SK-N-SH (cell line): ENCODE data around the gene MRGPRE. TPM values are rescaled to one million over a fixed set of nuclear protein-coding genes. Genes with fewer than 3 reads are reported as not detected.

ENCODE experiments used
- CTCF ChIA-PET: fragments of 300-600, 350-600 bp; formaldehyde crosslinking; extraction: SDS; loops from one replicate; lab custom pipeline; 2021; lab: Yijun Ruan, JAX
- POLR2A ChIA-PET: fragments of 350-600 bp; sonication (Branson Sonifier 250); formaldehyde crosslinking; extraction: SDS; loops from one replicate; lab custom pipeline; 2020; ENCODE audit warnings: antibody characterized with exemption, inconsistent platforms; lab: Yijun Ruan, JAX
- DNase-seq: peaks from one replicate; pipeline ENCODE4 v3.0.0; 2012
- H2AFZ ChIP-seq: fragments of 200-600 bp; sonication (generic); 2 replicates; pipeline ENCODE4 v1.8.1; 2016; ENCODE audit warnings: antibody characterized with exemption, mild to moderate bottlenecking, low read depth
- H3F3A ChIP-seq: fragments of 200-600 bp; sonication (generic); replicated peaks from 2 replicates; pipeline ENCODE3; 2016; ENCODE audit warnings: antibody characterized with exemption, mild to moderate bottlenecking; ENCODE audit not compliant: insufficient read depth
- H3K27ac ChIP-seq, 2 experiments: fragments of 200-500 bp in 1 of 2; fragments of 200-600 bp in 1 of 2; sonication (Bioruptor generic) in 1 of 2; sonication (generic), shearing (Covaris generic) in 1 of 2; 2 replicates each; pipeline versions ENCODE4 v1.5.1 to v1.6.1; 2014 to 2016; ENCODE audit warnings: low read depth in 2 of 2, inconsistent platforms in 1 of 2, low read length in 1 of 2, mild to moderate bottlenecking in 1 of 2, mixed read lengths in 1 of 2
- H3K27me3 ChIP-seq: fragments of 200-600 bp; sonication (generic), shearing (Covaris generic); 2 replicates; pipeline ENCODE4 v1.6.1; 2016; ENCODE audit warnings: mixed run types; ENCODE audit not compliant: insufficient read depth
- H3K36me3 ChIP-seq, 2 experiments: fragments of 200-500 bp in 1 of 2; fragments of 200-600 bp in 1 of 2; sonication (Bioruptor generic) in 1 of 2; sonication (generic) in 1 of 2; replicated peaks in 1 of 2; 2 replicates each; pipeline versions ENCODE3 to v1.5.1; 2014 to 2016; ENCODE audit warnings: low read length in 1 of 2, mild to moderate bottlenecking in 1 of 2; ENCODE audit not compliant: insufficient read depth in 2 of 2, control insufficient read depth in 1 of 2
- H3K4me1 ChIP-seq, 2 experiments: fragments of 200-500 bp in 1 of 2; fragments of 200-600 bp in 1 of 2; sonication (Bioruptor generic) in 1 of 2; sonication (generic), shearing (Covaris generic) in 1 of 2; 2 replicates each; pipeline versions ENCODE4 v1.5.1 to v1.6.1; 2014 to 2016; ENCODE audit warnings: low read depth in 1 of 2, low read length in 1 of 2, mixed run types in 1 of 2; ENCODE audit not compliant: insufficient read depth in 2 of 2, control insufficient read depth in 1 of 2
- H3K4me2 ChIP-seq: fragments of 200-600 bp; sonication (generic), shearing (Covaris generic); 2 replicates; pipeline ENCODE4 v1.6.1; 2017; ENCODE audit warnings: mixed run types
- H3K4me3 ChIP-seq, 2 experiments: fragments of 200-500 bp in 1 of 2; fragments of 200-600 bp in 1 of 2; sonication (Bioruptor generic) in 1 of 2; sonication (generic), shearing (Covaris generic) in 1 of 2; 2 replicates each; pipeline versions ENCODE4 v1.5.1 to v1.8.1; 2014 to 2016; ENCODE audit warnings: low read depth in 2 of 2, inconsistent platforms in 1 of 2, low read length in 1 of 2, mild to moderate bottlenecking in 1 of 2, mixed read lengths in 1 of 2, moderate library complexity in 1 of 2
- H3K79me2 ChIP-seq: fragments of 200-600 bp; sonication (generic); 2 replicates; pipeline ENCODE4 v1.8.1; 2017; ENCODE audit warnings: mild to moderate bottlenecking; ENCODE audit not compliant: insufficient read depth
- H3K9ac ChIP-seq: fragments of 200-600 bp; sonication (generic); 2 replicates; pipeline ENCODE4 v1.6.1; 2017; ENCODE audit warnings: mixed run types
- H3K9me2 ChIP-seq: fragments of 200-600 bp; sonication (generic); 2 replicates; pipeline ENCODE4 v1.6.1; 2017; ENCODE audit warnings: mixed run types
- H3K9me3 ChIP-seq: fragments of 200-600 bp; sonication (generic); 2 replicates; pipeline ENCODE4 v1.6.1; 2017; ENCODE audit warnings: mixed run types, mild to moderate bottlenecking, moderate library complexity
- H4K20me1 ChIP-seq: fragments of 200-600 bp; sonication (generic); 2 replicates; pipeline ENCODE4 v1.6.1; 2017; ENCODE audit warnings: mild to moderate bottlenecking, mixed run types; ENCODE audit not compliant: insufficient read depth
- FOSL2 ChIP-seq: IDR thresholded peaks from 2 replicates; pipeline ENCODE4 v1.4.0; 2012; ENCODE audit warnings: low read depth, mild to moderate bottlenecking, moderate library complexity, borderline replicate concordance
- GABPA ChIP-seq: IDR thresholded peaks from 2 replicates; pipeline ENCODE4 v1.4.0; 2012; ENCODE audit warnings: low read depth, mild to moderate bottlenecking
- JUND ChIP-seq: IDR thresholded peaks from 2 replicates; pipeline ENCODE4 v1.4.0; 2012
- MEF2A ChIP-seq: IDR thresholded peaks from 2 replicates; pipeline ENCODE4 v1.4.0; 2012; ENCODE audit warnings: low read depth, borderline replicate concordance
- NRF1 ChIP-seq: IDR thresholded peaks from 2 replicates; pipeline ENCODE4 v1.6.1; 2012; ENCODE audit warnings: low read depth, mild to moderate bottlenecking, low read length
- PBX3 ChIP-seq: IDR thresholded peaks from 2 replicates; pipeline ENCODE4; 2012
- RAD21 ChIP-seq: IDR thresholded peaks from 2 replicates; pipeline ENCODE4 v1.6.1; 2012; ENCODE audit warnings: mild to moderate bottlenecking, low read length
- RCOR1 ChIP-seq: fragments of 150-350 bp; IDR thresholded peaks from 2 replicates; pipeline ENCODE4 v1.6.1; 2017; ENCODE audit warnings: antibody characterized with exemption, low read length
- RFX5 ChIP-seq: IDR thresholded peaks from 2 replicates; pipeline ENCODE4 v1.6.1; 2012; ENCODE audit warnings: mild to moderate bottlenecking, improper control_type of control experiment, low read length
- RXRA ChIP-seq: IDR thresholded peaks from 2 replicates; pipeline ENCODE4 v1.4.0; 2012; ENCODE audit warnings: low read depth, mild to moderate bottlenecking, borderline replicate concordance
- USF2 ChIP-seq: fragments of 150-350 bp; IDR thresholded peaks from 2 replicates; pipeline ENCODE4 v1.6.1; 2017; ENCODE audit warnings: antibody characterized with exemption, low read length, low read depth, borderline replicate concordance
- ZBTB33 ChIP-seq: IDR thresholded peaks from 2 replicates; pipeline ENCODE4 v1.4.0; 2012; ENCODE audit warnings: low read depth, borderline replicate concordance
- WGBS: methylation state at CpG from one replicate; pipeline ENCODE4 v1.1.6; 2017; ENCODE audit warnings: low lambda C conversion rate; 5-methylcytosine and 5-hydroxymethylcytosine counted together
- polyA plus RNA-seq, 3 experiments: library from polyadenylated mRNA; depleted of rRNA; stranded (reverse); fragments of >200 nt; gene quantifications; 2 replicates each; pipeline ENCODE4 v1.2.3, GENCODE V29; 2012

MRGPRE gene
- polyA plus RNA-seq, 1 of the 3 experiments (the other 2 are of a cell fraction), result not detected

- WGBS, result 63% methylated on average over 34 of the region's 37 CpGs
- Histone ChIP-seq H3K79me2 (no peaks in the 10 kb centered on the region), H4K20me1 (no peaks in the 10 kb centered on the region), H3K36me3 (no peaks in the 10 kb centered on the region), H3K9me3 (no peaks in the 10 kb centered on the region), H3K27me3 (no peaks in the 10 kb centered on the region), H3K4me1 (no peaks in the 10 kb centered on the region; a peak in 1 of 4 replicates), H3K4me2 (no peak overlapping the region), H2AFZ (no peak overlapping the region), H3F3A (no peaks in the 10 kb centered on the region), H3K9me2 (no peaks in the 10 kb centered on the region), H3K27ac (no peak overlapping the region), H3K4me3 (no peak overlapping the region), H3K9ac (no peak overlapping the region)
- peak; percentile 22 for DNase-seq
- CTCF ChIA-PET, result interaction anchor here (1.0 to 3.9 kb wide), 4 partner anchors 23 to 186 kb away, joined by 3 to 27 read pairs (median 8); no protein-coding TSS in a partner anchor
- POLR2A ChIA-PET, result no interaction called here
- TF ChIP-seq RFX5, result no peak
- TF ChIP-seq RAD21, result no peak
- no peak for TF ChIP-seq ZBTB33
- no peak for TF ChIP-seq RCOR1
- no peak for TF ChIP-seq PBX3
- TF ChIP-seq MEF2A, result no peak
- no peak for TF ChIP-seq NRF1
- no peak for TF ChIP-seq JUND
- no peak for TF ChIP-seq FOSL2
- no peak for TF ChIP-seq USF2
Measured at GRCh38 chr11:3222003-3222855, 10.0 kb downstream of the MRGPRE start.

GRCh38 chr11:3221408-3222002, 10.7 kb downstream of the MRGPRE start:
- Histone ChIP-seq H3K9me2 (no peaks in the 10 kb centered on the region), H3K36me3 (no peaks in the 10 kb centered on the region), H3K9me3 (no peaks in the 10 kb centered on the region)
- CTCF ChIA-PET, result interaction anchor here (0.9 to 3.9 kb wide), 6 partner anchors 24 to 187 kb away, joined by 3 to 27 read pairs (median 3); no protein-coding TSS in a partner anchor
- TF ChIP-seq MEF2A (no peak), RAD21 (no peak), FOSL2 (no peak), RXRA (no peak), PBX3 (no peak), ZBTB33 (no peak), GABPA (no peak)
- TF ChIP-seq, all 33 proteins: peak for 0
- DNase-seq, result peak; percentile 52
- H3K27me3 ChIP-seq, result no peaks in the 10 kb centered on the region
- H3K27ac ChIP-seq, result no peak overlapping the region
- WGBS, result 50% methylated on average over 21 of the region's 27 CpGs
- POLR2A ChIA-PET, result no interaction called here
- H3K79me2 ChIP-seq, result no peaks in the 10 kb centered on the region
- no peaks in the 10 kb centered on the region; a peak in 1 of 4 replicates for H3K4me1 ChIP-seq
- H3F3A ChIP-seq, result no peaks in the 10 kb centered on the region
- no peak overlapping the region for H2AFZ ChIP-seq
- H3K4me2 ChIP-seq, result no peak overlapping the region
- H4K20me1 ChIP-seq, result no peaks in the 10 kb centered on the region
- no peak overlapping the region for H3K9ac ChIP-seq
- H3K4me3 ChIP-seq, result no peak overlapping the region
